Thoracic aorta (tissue), 2 donors: ENCODE measurements around the gene SPOCK2. TPM values are rescaled to one million over a fixed set of nuclear protein-coding genes. Genes with fewer than 3 reads are reported as not detected.

ENCODE experiments used
- ATAC-seq: fragments of 150-250 bp; one replicate; pipeline ENCODE4 v1.8.0; 2017; ENCODE audit warnings: low read depth; ENCODE audit not compliant: insufficient number of reproducible peaks, low FRiP score
- DNase-seq: peaks from one replicate; pipeline ENCODE4 v3.0.0-alpha.2; 2020; ENCODE audit warnings: low spot score
- H3K27ac ChIP-seq, 2 donors: fragments of 200-600 bp; sonication (generic); 1 replicate in 1 of 2; 2 replicates in 1 of 2; pipeline ENCODE4 v1.5.1; 2016; ENCODE audit warnings: mild to moderate bottlenecking in 2 of 2, moderate library complexity in 2 of 2
- H3K27me3 ChIP-seq: fragments of 200-600 bp; sonication (generic); replicated peaks from 2 replicates; pipeline ENCODE4 v1.6.0; 2016; ENCODE audit warnings: mild to moderate bottlenecking; ENCODE audit not compliant: insufficient read depth
- H3K36me3 ChIP-seq: fragments of 200-600 bp; sonication (generic); one replicate; pipeline ENCODE4 v1.5.1; 2016
- H3K4me1 ChIP-seq, 2 donors: fragments of 200-600 bp; sonication (generic); 1 replicate in 1 of 2; 2 replicates in 1 of 2; pipeline versions ENCODE4 v1.5.1 to v1.6.0; 2016; ENCODE audit warnings: low read depth in 2 of 2, mild to moderate bottlenecking in 1 of 2; ENCODE audit not compliant: control insufficient read depth in 1 of 2
- H3K4me3 ChIP-seq: fragments of 200-600 bp; sonication (generic); 2 replicates; pipeline ENCODE4 v1.5.1; 2016; ENCODE audit warnings: mild to moderate bottlenecking
- H3K9me3 ChIP-seq: fragments of 200-600 bp; sonication (generic); 2 replicates; pipeline ENCODE4 v1.5.1; 2016
- CTCF ChIP-seq: fragments of 200-600 bp; sonication (generic); IDR thresholded peaks from one replicate; pipeline ENCODE4 v1.5.1; 2019; ENCODE audit warnings: antibody characterized with exemption
- total RNA-seq, 2 donors: library from RNA; depleted of rRNA; stranded (reverse); fragments of >200 nt; gene quantifications; one replicate each; pipeline versions ENCODE4 v1.1.0 to v1.2.3, GENCODE V29; 2016

SPOCK2 gene
- total RNA-seq, 2 donors from 2014 or later: 3.5 to 13.8 TPM

- peak overlapping the region; percentile 56 for H3K4me3 ChIP-seq
- peaks cover 26 to 43% of the 10 kb centered on the region in 2 donors for H3K4me1 ChIP-seq
Measured at GRCh38 chr10:72009425-72010081, 78.8 kb downstream of the SPOCK2 start.

GRCh38 chr10:72009051-72009424 lies 79.3 kb downstream of the SPOCK2 start:
- H3K36me3 ChIP-seq: peaks cover 39% of the 10 kb centered on the region
- no peaks in the 10 kb centered on the region for H3K27me3 ChIP-seq
- H3K27ac ChIP-seq: peak overlapping the region; percentile 90 to 94
- TF ChIP-seq CTCF: no peak
- H3K4me3 ChIP-seq: peak overlapping the region; percentile 40
- H3K9me3 ChIP-seq: no peaks in the 10 kb centered on the region
- no peak for ATAC-seq
- peaks cover 26 to 43% of the 10 kb centered on the region in 2 donors for H3K4me1 ChIP-seq
- no peak for DNase-seq

More at GRCh38 chr10:72009425-72010081, 78.8 kb downstream of the SPOCK2 start:
- DNase-seq (peak; percentile 93), ATAC-seq (peak; percentile 86)
- Histone ChIP-seq H3K9me3 (no peaks in the 10 kb centered on the region), H3K36me3 (peaks cover 39% of the 10 kb centered on the region), H3K27ac (peak overlapping the region; percentile 90 to 94), H3K27me3 (no peaks in the 10 kb centered on the region)
- no peak for TF ChIP-seq CTCF

Other genes with a start within 250 kb of the SPOCK2 start
- gene PSAP, start 237.3 kb downstream of the SPOCK2 start, total RNA-seq: 1,000 to 10,000 TPM; 1,091 to 1,135 TPM
- gene CHST3, start 124.2 kb downstream of the SPOCK2 start, total RNA-seq: 10 to 100 TPM; 54.4 to 80.6 TPM
- gene ANAPC16, start 127.5 kb upstream of the SPOCK2 start, total RNA-seq: 10 to 100 TPM; 44.0 to 46.7 TPM
- 10 to 100 TPM; 15.2 to 30.3 TPM for gene ASCC1, start 127.7 kb upstream of the SPOCK2 start, total RNA-seq
- 100 to 1,000 TPM; 163 to 374 TPM for gene DDIT4, start 185.4 kb upstream of the SPOCK2 start, total RNA-seq